ENCODE results near the gene JAKMIP2.
"Not testable (repeated sequence)": the region's sequence is repeated elsewhere in the genome, so short reads cannot be mapped to it uniquely, and the experiment has no call there.

JAKMIP2 gene

DNA sequence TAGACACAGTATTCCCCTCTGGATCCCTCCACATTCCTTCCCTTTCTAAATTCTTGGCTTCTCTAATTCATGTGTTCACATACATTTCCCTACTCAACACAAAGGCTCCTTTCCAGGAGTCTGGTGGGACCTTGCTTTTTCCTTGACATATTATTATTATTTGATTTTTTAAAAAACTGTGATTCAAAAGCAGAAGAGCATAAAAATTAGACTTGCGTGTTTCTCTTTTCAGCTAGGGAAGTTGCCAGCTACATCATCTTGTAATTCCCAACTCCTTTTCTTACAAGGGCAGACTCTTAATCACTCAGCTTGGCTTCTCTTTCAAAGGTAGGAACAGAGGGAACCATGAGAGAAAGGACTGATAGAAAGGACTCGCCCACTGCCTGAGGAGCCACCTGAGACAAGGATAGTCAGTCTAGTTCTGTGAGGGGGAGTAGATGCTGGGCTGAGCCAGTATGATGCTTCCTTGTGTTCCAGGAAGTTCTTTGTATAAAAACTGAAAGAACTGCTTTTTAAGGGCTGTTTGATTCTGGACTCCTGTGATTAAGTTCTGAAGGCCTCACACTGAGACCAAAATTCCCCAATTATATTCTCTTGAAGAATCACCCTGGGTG, 221.7 kb downstream of the JAKMIP2 start:
- TF ChIP-seq GATA1 (IDR thresholded peaks at IDR 0.05; ENCODE audit: low read depth, low read length), result no peak
- no peak for TF ChIP-seq POLR2A (IDR thresholded peaks at IDR 0.05; ENCODE audit: low read length)
- no peak for DNase-seq

DNA sequence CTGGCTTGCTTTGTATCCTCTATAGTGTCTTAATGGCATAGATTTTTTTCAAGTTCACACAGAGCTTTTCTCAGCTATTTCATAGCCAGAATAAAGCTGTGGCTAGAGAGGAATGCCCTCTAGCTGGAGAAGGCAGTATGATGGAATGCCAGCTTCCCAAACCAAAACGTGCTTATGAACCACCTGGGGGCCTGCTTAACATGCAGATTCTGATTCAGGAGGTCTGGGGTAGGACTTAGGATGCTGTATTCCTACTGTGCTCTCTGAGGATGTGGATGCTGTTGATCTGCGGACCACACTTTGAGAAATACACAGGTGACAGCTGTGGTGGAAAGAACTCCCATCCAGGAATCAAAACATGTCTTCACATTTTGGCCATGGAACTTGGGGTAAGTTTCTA, 222.8 kb downstream of the JAKMIP2 start:
- TF ChIP-seq POLR2A (IDR thresholded peaks at IDR 0.05; ENCODE audit: low read length) (no peak), GATA1 (IDR thresholded peaks at IDR 0.05; ENCODE audit: low read depth, low read length) (no peak)
- no peak for DNase-seq

DNA sequence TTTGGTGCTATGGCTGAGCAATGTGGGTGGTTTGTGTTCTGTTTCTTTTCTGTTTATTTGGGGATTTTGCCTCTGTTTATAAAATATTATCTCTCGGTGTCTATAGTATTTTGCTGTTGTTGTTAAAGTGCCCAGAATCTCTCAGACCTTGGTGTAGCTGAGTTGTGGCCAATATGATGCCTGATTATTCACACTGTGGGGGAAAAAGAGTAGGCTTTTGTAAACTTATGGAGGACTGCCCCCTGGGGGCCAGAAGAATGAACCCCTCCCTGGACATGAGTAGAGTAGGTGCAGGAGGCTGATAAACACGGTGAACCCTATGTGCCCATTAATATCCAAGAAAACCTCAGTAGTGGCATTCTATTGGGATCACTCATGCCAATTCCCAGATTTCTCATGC, 223.7 kb downstream of the JAKMIP2 start:
- no peak for TF ChIP-seq GATA1 (IDR thresholded peaks at IDR 0.05; ENCODE audit: low read depth, low read length)
- TF ChIP-seq POLR2A (IDR thresholded peaks at IDR 0.05; ENCODE audit: low read length), result no peak
- DNase-seq, result peak; percentile 10 to 26

DNA sequence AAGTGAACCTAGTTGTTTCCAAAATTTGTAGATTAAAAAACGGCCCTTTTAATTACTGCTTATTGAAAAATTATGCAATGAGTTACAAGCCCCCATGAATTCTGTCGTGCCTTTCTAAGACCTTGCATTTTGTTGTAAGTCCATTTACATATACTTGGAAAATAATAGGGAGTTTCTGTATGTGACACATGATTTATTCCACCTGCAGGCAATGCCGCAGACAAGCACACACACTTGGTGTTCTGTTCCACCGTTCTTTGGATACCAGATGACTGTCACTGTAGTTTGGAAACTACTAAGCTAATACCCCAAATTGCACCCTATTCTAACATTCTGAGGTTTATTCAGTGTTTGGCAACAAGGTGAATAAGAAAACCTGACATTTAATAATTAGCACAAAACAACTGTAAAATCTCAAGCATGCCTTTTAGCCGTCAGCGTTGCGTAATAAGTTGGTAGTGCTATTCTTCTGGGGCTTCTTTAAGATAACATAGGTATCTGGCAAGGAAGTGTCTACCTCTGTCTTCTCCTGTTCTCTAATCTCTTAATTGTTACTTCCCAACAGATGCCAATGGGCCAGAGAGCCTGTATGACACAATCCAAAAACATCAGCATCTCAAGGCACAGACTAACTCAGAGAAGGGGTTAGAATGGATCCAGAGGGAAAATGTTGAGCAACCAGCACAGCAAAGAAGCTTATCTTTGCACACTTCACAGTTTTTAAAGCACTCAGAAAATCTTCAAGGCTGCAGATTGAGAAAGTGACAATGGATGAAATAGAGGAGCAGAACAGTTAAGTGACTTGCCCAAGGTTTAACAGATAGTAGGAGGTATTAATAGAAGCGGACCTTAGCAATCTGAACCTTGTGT, 224.4 kb downstream of the JAKMIP2 start:
- DNase-seq, result no peak
- TF ChIP-seq POLR2A (IDR thresholded peaks at IDR 0.05; ENCODE audit: low read length) (no peak), GATA1 (IDR thresholded peaks at IDR 0.05; ENCODE audit: low read depth, low read length) (no peak)

DNA sequence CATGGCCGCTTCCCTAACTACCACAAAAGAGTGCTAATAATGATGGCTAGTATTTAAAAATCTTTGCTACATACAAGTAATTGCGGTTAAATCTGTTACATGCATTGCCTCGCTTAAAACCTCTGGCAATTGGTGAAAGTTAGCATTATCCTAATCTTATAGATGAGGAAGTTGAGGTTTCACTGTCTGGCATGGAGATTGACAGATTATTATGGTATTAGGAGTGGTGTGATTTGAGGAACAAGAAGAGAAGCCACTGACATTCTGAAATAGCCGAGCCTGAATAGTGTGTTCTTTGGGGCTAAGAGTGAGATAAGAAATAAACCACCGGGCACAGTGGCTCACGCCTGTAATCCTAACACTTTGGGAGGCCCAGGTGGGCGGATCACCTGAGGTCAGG, 227.4 kb downstream of the JAKMIP2 start:
- TF ChIP-seq POLR2A (IDR thresholded peaks at IDR 0.05; ENCODE audit: low read length) (no peak), GATA1 (IDR thresholded peaks at IDR 0.05; ENCODE audit: low read depth, low read length) (no peak)
- no peak for DNase-seq

DNA sequence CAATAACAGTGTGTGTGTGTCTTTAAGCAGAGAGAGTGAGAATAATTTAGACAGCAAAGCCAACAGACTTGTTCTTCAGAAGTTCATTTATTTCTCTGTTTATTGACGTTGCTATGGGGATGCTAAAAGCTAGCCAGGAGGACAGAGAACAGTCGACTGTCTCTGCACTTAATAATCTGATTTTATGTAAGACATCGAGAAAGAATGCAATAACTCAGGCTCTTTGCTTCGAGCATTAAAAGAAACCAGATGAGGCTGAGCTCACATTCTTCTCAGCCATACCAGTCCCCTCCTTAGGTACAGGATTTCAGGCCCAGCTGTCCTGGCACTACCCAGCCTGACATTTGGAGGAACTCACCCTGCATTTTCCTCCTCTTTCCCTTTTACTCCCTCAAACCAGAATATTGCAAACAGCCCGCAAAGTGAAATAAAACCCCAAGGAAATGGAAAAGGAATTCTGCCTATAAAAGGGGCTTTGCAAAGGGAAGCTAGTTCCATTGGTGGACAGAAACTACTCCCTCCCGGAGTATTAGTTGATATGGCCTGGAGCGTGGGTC, 228.2 kb downstream of the JAKMIP2 start:
- no peak for DNase-seq
- TF ChIP-seq GATA1 (IDR thresholded peaks at IDR 0.05; ENCODE audit: low read depth, low read length) (no peak), POLR2A (IDR thresholded peaks at IDR 0.05; ENCODE audit: low read length) (no peak)

DNA sequence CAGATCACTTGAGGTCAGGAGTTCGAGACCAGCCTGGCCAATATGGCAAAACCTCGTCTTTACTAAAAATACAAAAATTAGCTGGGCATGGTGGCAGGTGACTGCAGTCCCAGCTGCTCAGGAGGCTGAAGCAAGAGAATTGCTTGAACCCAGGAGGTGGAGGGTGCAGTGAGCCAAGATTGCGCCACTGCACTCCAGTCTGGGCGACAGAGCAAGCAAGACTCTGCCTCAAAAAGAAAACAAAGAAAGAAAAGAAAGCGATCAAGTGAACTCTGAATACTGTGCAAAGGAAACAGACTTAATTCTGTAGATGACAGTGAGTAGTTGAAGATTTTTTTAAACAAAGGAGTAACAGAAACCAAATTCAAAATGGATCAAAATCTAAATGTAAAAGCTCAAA, 228.7 kb downstream of the JAKMIP2 start:
- DNase-seq, result not testable (repeated sequence)

DNA sequence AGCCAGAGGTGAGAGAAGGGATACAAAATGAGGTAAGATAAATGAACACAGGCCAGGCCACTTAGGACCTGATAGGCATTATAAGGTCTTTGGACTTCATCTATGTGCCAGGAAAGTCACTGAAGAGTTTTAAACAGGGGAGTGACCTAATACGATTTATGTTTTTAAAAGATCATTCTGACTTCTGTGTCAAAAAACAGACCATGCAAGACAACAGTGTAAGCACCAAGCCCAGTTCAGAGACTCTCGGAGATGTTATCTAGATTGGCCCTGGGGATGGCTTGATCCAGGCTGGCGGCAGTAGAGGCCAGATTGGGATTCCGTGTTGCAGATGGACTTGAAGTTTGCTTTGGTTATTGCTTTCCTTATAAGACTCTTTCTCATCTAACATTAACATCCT, 229.6 kb downstream of the JAKMIP2 start:
- DNase-seq, result no peak
- TF ChIP-seq POLR2A (IDR thresholded peaks at IDR 0.05; ENCODE audit: low read length) (no peak), GATA1 (IDR thresholded peaks at IDR 0.05; ENCODE audit: low read depth, low read length) (no peak)

DNA sequence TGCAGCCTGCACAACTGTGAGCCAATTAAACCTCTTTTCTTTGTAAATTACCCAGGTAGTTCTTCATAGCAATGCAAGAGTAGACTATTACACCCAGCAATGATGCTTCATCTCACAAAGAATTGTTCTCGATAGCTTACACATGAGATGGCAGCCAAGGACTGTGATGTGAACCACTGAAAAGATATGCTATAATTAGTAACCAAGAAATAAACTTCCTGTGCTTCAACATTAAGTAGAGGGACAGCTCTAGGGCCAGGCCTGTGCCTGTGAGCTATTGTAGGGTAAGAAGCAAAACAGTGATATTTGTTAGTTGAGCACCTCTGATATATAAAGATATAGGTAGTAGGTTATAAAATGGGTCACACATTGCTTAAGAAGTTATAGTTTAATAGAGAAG, 230.9 kb downstream of the JAKMIP2 start:
- no peak for DNase-seq
- TF ChIP-seq POLR2A (IDR thresholded peaks at IDR 0.05; ENCODE audit: low read length), result no peak
- no peak for TF ChIP-seq GATA1 (IDR thresholded peaks at IDR 0.05; ENCODE audit: low read depth, low read length)

DNA sequence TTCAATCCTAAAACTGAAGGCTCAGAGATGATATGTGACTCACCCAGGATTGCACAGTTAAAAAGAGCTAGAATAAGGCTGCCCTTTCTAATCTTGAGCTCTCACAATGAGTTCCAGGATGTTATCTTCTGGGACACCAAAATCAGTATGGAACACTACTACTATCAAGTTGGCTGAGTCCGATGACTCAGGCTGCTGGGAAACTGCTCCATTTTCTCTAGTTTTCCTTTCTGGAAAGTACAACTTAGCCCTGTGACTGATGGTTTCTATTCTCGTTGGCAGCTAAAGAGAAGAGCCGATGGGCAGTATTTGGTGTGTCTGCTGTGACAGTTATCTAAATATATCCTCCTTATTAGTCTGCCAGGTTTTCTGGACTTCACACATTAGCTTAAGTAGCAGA, 234.8 kb downstream of the JAKMIP2 start:
- DNase-seq, result no peak
- no peak for TF ChIP-seq GATA1 (IDR thresholded peaks at IDR 0.05; ENCODE audit: low read depth, low read length)
- no peak for TF ChIP-seq POLR2A (IDR thresholded peaks at IDR 0.05; ENCODE audit: low read length)

DNA sequence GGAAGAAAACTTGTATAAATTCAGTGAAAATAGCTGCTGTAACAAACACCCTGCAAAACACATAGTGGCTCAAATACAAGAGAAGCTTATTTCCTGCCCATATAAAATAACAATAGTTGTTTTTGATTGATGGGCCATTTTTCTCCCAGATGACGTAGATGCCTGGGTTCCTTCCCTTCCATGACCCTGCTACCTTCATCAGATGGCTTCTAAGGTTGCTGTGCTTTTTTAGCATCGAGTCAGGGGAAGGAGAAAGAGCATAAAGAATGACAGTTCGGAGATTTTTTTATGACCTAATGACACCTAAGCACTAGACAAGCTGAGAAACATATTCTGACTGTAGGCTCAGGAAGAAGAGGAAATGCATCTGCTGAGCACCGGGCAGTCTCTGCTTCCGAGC, 238.0 kb downstream of the JAKMIP2 start:
- no peak for TF ChIP-seq GATA1 (IDR thresholded peaks at IDR 0.05; ENCODE audit: low read depth, low read length)
- TF ChIP-seq POLR2A (IDR thresholded peaks at IDR 0.05; ENCODE audit: low read length), result no peak

DNA sequence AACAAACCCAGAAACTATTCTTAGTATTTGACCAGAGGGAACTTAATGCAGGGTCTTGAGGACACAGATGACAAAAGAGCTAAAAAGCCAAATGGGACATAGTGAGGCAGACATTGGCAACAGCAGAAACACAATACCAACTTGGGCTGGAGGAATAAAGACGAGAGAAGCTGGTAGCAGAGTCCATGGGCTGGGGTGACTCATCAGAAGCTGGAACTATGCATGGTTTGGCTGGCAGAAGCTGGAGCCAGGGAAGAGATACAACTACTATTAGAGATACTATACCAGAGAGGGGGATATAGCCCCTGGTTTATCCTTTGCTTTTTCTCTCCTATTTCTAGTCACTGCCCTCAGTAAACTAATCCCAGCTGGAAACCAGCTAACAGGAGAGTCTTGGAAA, 243.5 kb downstream of the JAKMIP2 start:
- TF ChIP-seq POLR2A (IDR thresholded peaks at IDR 0.05; ENCODE audit: low read length) (no peak), GATA1 (IDR thresholded peaks at IDR 0.05; ENCODE audit: low read depth, low read length) (no peak)
- no peak for DNase-seq

More for the DNA sequence above, 238.0 kb downstream of the JAKMIP2 start:
- no peak for DNase-seq

DNA sequence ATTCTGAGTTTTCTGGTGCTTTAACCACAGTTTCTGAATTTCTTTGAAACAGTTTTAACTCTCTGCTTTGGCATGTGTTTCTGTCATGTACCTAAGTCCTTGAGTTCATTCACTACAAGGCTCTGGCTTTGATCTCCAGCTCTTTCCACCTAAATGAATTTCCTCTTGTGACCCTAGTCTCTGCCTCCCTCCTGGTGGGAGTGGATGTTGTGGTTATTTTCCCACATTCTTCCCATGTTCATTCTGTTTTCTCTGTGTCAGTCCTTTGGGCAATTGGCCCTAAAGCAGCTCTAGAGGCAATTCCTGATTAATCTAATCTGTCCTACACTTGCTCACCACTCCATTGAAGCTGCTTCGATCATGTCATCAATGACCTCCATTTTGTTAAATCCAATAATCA, 244.3 kb downstream of the JAKMIP2 start:
- TF ChIP-seq POLR2A (IDR thresholded peaks at IDR 0.05; ENCODE audit: low read length), result no peak
- no peak for TF ChIP-seq GATA1 (IDR thresholded peaks at IDR 0.05; ENCODE audit: low read depth, low read length)
- no peak for DNase-seq
